HEK293 (cell line): Measurements from ENCODE around the gene SYTL5.
A peak's percentile ranks its signal among the peaks of the same experiment; 100 is the strongest.

Source experiments
- GLI2 ChIP-seq: fragments of 450-650 bp; formaldehyde crosslinking; IDR thresholded peaks from 2 replicates; pipeline ENCODE4; 2017; ENCODE audit warnings: missing biosample characterization, missing genetic modification characterization, low read depth, borderline replicate concordance
- HOXC10 ChIP-seq: sonication (generic); formaldehyde crosslinking; IDR thresholded peaks from 2 replicates; pipeline ENCODE4 v1.8.1; 2023; ENCODE audit warnings: mild to moderate bottlenecking, missing genetic modification reagents
- HOXD13 ChIP-seq: sonication (generic); formaldehyde crosslinking; IDR thresholded peaks from 2 replicates; pipeline ENCODE4 v1.8.0; 2022; ENCODE audit warnings: missing genetic modification reagents, borderline replicate concordance
- KLF1 ChIP-seq: fragments of 450-650 bp; formaldehyde crosslinking; IDR thresholded peaks from 2 replicates; pipeline ENCODE4 v1.5.1; 2016; ENCODE audit warnings: missing biosample characterization, missing genetic modification characterization
- KLF9 ChIP-seq: fragments of 450-650 bp; formaldehyde crosslinking; IDR thresholded peaks from 2 replicates; pipeline ENCODE4 v1.5.1; 2016; ENCODE audit warnings: missing biosample characterization, missing genetic modification characterization, low read depth
- MEIS1 ChIP-seq: sonication (generic); formaldehyde crosslinking; IDR thresholded peaks from 2 replicates; pipeline ENCODE4 v1.8.1; 2022; ENCODE audit warnings: missing genetic modification reagents, mild to moderate bottlenecking, borderline replicate concordance
- PBX3 ChIP-seq: sonication (generic); formaldehyde crosslinking; IDR thresholded peaks from 2 replicates; pipeline ENCODE4 v1.8.1; 2022; ENCODE audit warnings: mild to moderate bottlenecking, moderate library complexity, missing genetic modification reagents
- PRDM1 ChIP-seq: fragments of 450-650 bp; formaldehyde crosslinking; IDR thresholded peaks from 2 replicates; pipeline ENCODE4; 2016; ENCODE audit warnings: missing biosample characterization, missing genetic modification characterization
- PRDM2 ChIP-seq: fragments of 450-650 bp; formaldehyde crosslinking; IDR thresholded peaks from 2 replicates; pipeline ENCODE4 v1.5.1; 2016; ENCODE audit warnings: missing biosample characterization, missing genetic modification characterization, borderline replicate concordance
- SCRT2 ChIP-seq: fragments of 450-650 bp; formaldehyde crosslinking; IDR thresholded peaks from 2 replicates; pipeline ENCODE4 v1.5.1; 2016; ENCODE audit warnings: missing biosample characterization, missing genetic modification characterization
- TCF7L2 ChIP-seq: IDR thresholded peaks from 2 replicates; pipeline ENCODE4 v1.6.1; 2011; ENCODE audit warnings: low read depth, mild to moderate bottlenecking, inconsistent platforms, low read length, moderate library complexity, borderline replicate concordance
- WT1 ChIP-seq: fragments of 450-650 bp; formaldehyde crosslinking; IDR thresholded peaks from 2 replicates; pipeline ENCODE4 v1.5.1; 2016; ENCODE audit warnings: missing biosample characterization, missing genetic modification characterization
- ZBTB10 ChIP-seq: fragments of 450-650 bp; formaldehyde crosslinking; IDR thresholded peaks from 2 replicates; pipeline ENCODE4 v1.5.1; 2016; ENCODE audit warnings: missing biosample characterization, missing genetic modification characterization
- ZFP37 ChIP-seq: fragments of 450-650 bp; formaldehyde crosslinking; IDR thresholded peaks from 2 replicates; pipeline ENCODE4 v1.5.1; 2016; ENCODE audit warnings: missing biosample characterization, missing genetic modification characterization
- ZFP69B ChIP-seq: fragments of 450-650 bp; formaldehyde crosslinking; IDR thresholded peaks from 2 replicates; pipeline ENCODE4 v1.5.1; 2016; ENCODE audit warnings: missing biosample characterization, missing genetic modification characterization
- ZNF138 ChIP-seq: fragments of 450-650 bp; formaldehyde crosslinking; IDR thresholded peaks from 2 replicates; pipeline ENCODE4 v1.5.1; 2016; ENCODE audit warnings: missing biosample characterization, missing genetic modification characterization, borderline replicate concordance
- ZNF394 ChIP-seq: fragments of 450-650 bp; formaldehyde crosslinking; IDR thresholded peaks from 2 replicates; pipeline ENCODE4 v1.5.1; 2016; ENCODE audit warnings: missing biosample characterization, missing genetic modification characterization, mild to moderate bottlenecking, moderate library complexity, borderline replicate concordance
- ZNF398 ChIP-seq: fragments of 450-650 bp; formaldehyde crosslinking; IDR thresholded peaks from 2 replicates; pipeline ENCODE4 v1.5.1; 2017; ENCODE audit warnings: missing biosample characterization, missing genetic modification characterization
- ZNF629 ChIP-seq: fragments of 450-650 bp; formaldehyde crosslinking; IDR thresholded peaks from 2 replicates; pipeline ENCODE4 v1.5.1; 2017; ENCODE audit warnings: missing biosample characterization, missing genetic modification characterization
- ZNF645 ChIP-seq: fragments of 450-650 bp; formaldehyde crosslinking; IDR thresholded peaks from 2 replicates; pipeline ENCODE4; 2016; ENCODE audit warnings: missing biosample characterization, missing genetic modification characterization
- ZNF785 ChIP-seq: fragments of 450-650 bp; formaldehyde crosslinking; IDR thresholded peaks from 2 replicates; pipeline ENCODE4 v1.5.1; 2016; ENCODE audit warnings: missing biosample characterization, missing genetic modification characterization
- ZXDB ChIP-seq: fragments of 450-650 bp; formaldehyde crosslinking; IDR thresholded peaks from 2 replicates; pipeline ENCODE4 v1.5.1; 2016; ENCODE audit warnings: missing biosample characterization, missing genetic modification characterization

The SYTL5 gene

GRCh38 chrX:38060331-38060878 lies 54.1 kb downstream of the SYTL5 start (continued):
- TF ChIP-seq ZBTB10, result no peak
- TF ChIP-seq ZXDB (tag by site-specific recombination), result peak; percentile 94
- TF ChIP-seq PRDM1, result no peak
- TF ChIP-seq ZFP69B, result no peak
- no peak for TF ChIP-seq ZNF645 (tag by site-specific recombination)
- TF ChIP-seq SCRT2 (tag by site-specific recombination), result no peak
- peak; percentile 88 for TF ChIP-seq TCF7L2
- no peak for TF ChIP-seq MEIS1
- TF ChIP-seq PBX3 (CRISPR knock-in tag), result no peak
- TF ChIP-seq PRDM2, result no peak
- TF ChIP-seq ZNF138 (tag by site-specific recombination), result no peak
- TF ChIP-seq HOXD13 (CRISPR knock-in tag), result peak; percentile 83; the same call in 1 of the 2 replicates
- TF ChIP-seq KLF1 (tag by site-specific recombination), result no peak
- peak; percentile 66 for TF ChIP-seq ZNF629 (tag by site-specific recombination)
- TF ChIP-seq HOXC10 (CRISPR knock-in tag), result no peak
- no peak; the same call in 1 of the 2 replicates for TF ChIP-seq WT1 (tag by site-specific recombination)
- TF ChIP-seq GLI2 (tag by site-specific recombination), result peak; percentile 97
- TF ChIP-seq ZNF398 (tag by site-specific recombination), result no peak
- TF ChIP-seq KLF9 (tag by site-specific recombination), result no peak; the same call in 1 of the 2 replicates
- TF ChIP-seq ZFP37, result no peak
- no peak for TF ChIP-seq ZNF394 (tag by site-specific recombination)
- TF ChIP-seq ZNF785 (tag by site-specific recombination), result no peak
- TF ChIP-seq, all 188 proteins: peak for 45
